HG03571 (cell line): ENCODE results near the gene MESD.
A peak's percentile ranks its signal among the peaks of the same experiment; 100 is the strongest.

Experiments
- ATAC-seq: cut with Tn5 transposase; IDR thresholded peaks from one replicate; pipeline ENCODE4 v1.9.1; 2021; ENCODE audit not compliant: unreplicated experiment

MESD gene

DNA sequence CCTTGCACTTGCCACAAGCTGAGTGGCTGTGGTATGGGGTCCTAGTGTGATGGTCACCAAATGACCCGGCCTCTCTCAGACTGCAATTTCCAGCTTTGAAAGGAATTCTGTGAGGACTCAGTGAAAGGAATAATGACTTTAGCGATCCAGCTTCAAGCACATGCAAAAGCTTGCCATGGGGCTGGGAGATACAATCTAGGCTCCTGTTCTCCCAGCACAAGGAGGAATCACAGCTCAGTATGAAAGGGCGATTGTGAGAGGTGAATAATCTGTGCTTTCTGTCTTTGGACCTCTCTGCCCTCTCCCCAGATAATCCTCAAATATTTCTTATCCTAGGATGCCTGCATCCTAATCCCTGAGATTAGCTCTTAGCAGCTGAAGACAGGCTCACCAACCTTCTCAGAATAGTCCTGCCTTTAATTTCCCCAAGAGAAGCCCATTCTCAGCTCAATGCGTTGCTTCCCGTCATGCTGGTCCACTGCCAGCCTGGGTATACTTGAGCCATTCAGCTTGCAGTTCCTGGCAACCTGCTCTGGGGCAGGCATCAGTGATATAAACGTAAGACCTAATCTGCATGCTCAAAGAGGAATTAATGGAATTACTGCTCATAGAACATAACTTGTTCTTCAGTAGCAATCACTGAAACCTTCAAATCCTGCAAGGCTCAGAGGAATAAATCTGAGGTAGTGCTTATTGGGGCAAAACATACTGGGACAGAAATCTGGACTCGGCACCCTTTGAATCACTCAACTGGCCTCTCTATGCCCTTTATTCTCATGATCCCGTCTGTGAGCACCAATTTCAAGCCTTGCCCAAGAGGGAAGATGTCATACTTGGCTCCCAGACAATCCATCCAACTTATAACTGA, 26.2 kb upstream of the MESD start:
- no peak for ATAC-seq

- no peak for ATAC-seq
Measured at GRCh38 chr15:81014446-81015093, 25.0 kb upstream of the MESD start.

- ATAC-seq: no peak
Measured at GRCh38 chr15:81013396-81013929, 23.8 kb upstream of the MESD start.

GRCh38 chr15:81012588-81012987, 23.0 kb upstream of the MESD start:
- ATAC-seq: no peak

- no peak for ATAC-seq
Measured at GRCh38 chr15:81011593-81011992, 22.0 kb upstream of the MESD start.

DNA sequence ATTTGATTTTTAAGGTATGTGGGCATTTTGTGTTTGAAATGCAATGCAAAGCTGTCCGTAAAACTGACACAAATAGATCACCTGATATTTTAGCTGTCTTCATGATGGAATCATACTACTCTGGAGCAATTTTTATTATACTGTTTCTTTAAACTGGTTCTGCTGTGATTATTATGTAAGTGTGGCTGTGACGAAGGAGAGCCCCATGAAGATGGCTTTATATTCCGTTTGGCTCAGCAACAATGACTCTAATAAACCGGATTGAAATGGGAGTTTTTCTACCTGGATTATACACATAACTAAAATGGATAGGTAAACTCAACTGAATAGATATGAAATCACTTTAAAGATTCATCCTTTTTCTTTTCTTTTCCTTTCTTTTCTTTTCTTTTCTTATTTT, 20.5 kb upstream of the MESD start:
- ATAC-seq: no peak

DNA sequence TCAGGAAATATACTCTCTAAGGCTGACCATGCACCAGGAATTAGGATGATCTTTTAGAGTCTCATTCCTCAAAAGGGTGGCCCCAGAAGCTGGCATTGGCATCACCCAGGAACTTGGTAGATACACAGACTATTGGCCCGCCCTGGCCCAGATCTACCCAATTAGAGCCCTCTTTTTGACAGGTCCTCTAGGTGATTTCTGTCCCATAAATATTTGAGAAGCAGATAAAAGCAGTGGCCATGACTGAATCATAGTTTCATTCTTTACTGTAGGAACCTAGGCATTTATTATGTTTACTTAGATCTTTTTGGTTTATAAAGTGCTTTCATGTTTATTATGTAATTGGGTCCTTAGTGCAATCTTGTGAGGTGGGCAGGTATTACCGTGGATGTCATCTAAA, 18.7 kb upstream of the MESD start:
- ATAC-seq: no peak

GRCh38 chr15:81007428-81008064, 17.9 kb upstream of the MESD start:
- ATAC-seq: no peak

DNA sequence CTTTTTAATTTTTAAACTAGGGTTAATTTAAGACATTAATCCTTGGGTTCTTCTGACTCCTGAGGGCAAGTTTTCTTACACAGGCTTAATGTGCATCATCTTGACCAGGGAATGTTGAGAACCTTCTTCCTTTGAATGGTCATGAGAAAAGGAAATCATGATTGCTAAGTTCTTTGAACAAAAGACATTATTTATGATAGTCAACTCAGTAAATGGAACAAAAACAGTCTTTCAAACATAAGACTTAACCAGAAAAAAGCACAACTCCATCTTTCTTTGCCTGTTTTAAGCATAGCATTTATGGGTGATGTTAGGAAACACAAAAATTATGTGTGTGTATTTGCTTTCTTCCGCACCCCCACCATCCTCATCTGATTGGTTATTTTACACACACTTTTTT, 16.5 kb upstream of the MESD start:
- ATAC-seq: no peak

GRCh38 chr15:81003097-81003350, 13.4 kb upstream of the MESD start:
- no peak for ATAC-seq

DNA sequence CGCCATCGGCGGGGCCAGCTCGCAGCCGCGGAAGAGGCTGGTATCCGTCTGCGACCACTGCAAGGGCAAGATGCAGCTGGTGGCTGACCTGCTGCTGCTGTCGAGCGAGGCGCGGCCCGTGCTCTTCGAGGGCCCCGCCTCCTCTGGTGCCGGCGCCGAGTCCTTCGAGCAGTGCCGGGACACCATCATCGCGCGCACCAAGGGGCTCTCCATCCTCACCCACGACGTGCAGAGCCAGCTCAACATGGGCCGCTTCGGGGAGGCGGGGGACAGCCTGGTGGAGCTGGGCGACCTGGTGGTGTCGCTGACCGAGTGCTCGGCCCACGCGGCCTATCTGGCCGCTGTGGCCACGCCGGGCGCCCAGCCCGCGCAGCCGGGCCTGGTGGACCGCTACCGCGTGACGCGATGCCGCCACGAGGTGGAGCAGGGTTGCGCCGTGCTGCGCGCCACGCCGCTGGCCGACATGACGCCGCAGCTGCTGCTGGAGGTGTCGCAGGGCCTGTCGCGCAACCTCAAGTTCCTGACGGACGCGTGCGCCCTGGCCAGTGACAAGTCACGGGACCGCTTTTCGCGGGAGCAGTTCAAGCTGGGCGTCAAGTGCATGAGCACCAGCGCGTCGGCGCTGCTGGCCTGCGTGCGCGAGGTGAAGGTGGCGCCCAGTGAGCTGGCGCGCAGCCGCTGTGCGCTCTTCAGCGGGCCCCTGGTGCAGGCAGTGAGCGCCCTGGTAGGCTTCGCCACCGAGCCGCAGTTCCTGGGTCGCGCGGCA, 12.9 kb upstream of the MESD start:
- ATAC-seq: no peak

DNA sequence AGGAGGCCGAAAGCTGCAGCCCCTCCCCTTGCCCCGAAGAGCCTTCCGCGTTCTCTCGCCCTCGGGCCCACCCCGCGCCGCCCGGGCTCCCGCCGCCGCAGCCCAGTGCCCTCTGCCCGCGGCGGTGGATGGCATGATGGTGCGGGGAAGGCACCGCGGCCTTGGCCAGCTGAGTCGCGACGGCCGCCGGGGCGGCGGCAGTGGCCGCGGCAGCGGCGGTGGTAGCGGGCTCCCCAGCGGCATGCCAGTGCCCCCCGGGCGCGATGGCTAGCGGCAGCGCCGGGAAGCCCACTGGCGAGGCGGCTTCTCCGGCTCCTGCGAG, 12.4 kb upstream of the MESD start:
- ATAC-seq: no peak

DNA sequence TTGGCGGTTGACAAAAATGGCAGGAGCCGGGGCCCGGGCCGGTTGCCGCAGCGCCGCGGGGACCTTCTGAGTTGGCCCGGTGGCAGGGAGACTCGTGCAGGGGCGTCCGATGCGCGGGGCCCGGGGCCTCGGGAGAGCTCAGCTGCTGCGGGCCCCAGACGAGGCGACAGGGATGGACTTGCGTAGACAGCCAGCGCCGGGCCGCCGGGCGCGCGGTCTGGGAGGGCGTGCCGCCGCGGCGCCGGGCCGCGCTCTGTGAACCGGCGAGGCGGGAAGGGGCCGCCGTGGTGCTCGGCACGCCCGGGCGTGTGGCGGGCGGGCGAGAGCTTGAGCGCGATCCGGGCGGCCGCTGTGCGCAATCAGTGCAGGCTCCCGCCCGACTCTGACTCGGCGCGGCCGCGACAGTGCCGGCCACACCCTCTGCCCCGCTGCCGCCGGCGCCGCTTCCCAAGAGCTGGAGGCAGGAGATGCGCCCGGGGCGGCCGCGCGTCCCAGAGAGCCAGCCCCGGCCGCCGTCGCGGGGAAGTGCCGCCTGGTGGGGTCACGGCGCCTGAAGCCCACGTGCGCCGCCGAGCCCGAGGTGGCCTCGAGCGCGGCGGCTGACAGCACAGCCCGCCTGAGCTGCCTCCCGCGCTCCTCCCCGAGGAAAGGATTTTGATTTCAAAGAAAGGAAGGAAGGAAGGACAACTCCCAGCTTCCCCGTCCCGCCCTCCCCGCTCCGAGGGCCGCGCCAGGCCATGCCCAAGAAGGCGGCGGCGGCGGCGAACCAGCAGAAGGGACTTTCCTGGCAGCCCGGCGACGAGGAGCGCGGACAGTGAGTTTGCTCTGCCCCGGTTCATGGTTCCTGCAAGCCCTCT, 11.8 kb upstream of the MESD start:
- ATAC-seq: peak; percentile 29

GRCh38 chr15:81000624-81001151, 11.1 kb upstream of the MESD start, which contains the start of gene TLNRD1:
TLNRD1 (plus strand) TSS chr15:81000923; CDS start chr15:81002272, 1,349 bp downstream.
- peak; percentile 51 for ATAC-seq

- ATAC-seq: no peak
Measured at GRCh38 chr15:81000144-81000623, 10.6 kb upstream of the MESD start.

DNA sequence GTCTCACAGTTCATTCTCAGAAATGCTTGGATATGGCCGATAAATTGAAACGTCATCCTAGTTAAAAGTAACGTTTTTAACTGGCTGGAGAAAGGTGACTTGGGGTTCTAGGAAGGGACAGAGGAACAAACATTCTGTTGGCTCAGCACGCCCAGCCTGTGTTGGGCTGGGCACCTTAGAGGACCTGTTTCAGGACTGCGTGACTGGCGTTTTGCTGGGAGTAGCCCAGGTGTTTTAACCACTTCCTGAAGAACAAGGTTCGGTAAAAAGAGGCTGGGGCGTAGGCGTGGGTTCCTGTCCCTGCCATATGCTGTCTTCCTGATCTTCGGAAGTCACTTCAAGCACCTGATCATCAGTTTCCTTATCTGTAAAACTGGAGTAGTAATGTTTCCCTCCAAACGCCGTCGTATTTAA, 10.0 kb upstream of the MESD start:
- peak; percentile 38 for ATAC-seq

GRCh38 chr15:80998251-80998650, 8.6 kb upstream of the MESD start:
- no peak for ATAC-seq

GRCh38 chr15:80997692-80998091, 8.1 kb upstream of the MESD start:
- ATAC-seq: no peak

DNA sequence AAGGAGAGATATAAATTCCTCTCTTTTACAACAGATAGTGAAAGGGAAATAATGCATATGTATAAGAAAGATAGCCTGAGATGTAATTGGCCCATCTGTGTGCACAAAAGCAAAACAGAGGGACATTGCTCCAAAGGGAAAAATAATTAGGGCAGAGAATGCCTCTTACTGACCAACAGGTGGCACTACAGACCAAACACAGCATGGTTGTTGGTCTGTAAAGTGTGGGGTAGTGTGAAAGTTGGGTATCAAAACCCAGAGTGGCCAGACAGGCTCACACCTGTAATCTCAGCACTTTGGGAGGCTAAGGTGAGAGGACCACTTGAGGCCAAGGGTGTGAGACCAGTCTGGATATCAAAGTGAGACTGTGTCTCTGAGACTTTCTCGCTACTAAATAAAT, 6.6 kb upstream of the MESD start:
- ATAC-seq: no peak

DNA sequence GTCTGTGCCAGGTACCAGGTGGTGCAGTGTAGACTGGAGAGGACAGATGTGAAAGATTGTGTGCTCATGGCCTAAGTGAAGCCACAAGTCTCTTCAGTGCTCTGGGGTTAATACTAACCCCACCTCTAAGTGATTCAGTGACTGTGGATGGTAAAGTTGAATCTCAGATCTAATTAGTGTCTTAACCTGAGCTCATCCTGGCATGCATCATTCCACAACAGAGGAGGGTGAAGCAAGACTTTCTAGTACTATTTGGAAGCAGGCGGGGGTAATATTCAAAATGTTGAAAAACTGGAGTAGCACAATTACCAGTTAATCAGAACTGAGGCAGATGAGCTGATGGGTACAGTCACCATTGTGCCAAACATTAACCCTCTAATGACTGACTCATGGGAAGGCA, 2.8 kb upstream of the MESD start:
- ATAC-seq: no peak
